GM21360 (cell line): ENCODE data around the gene PLXNC1.

Source experiments
- ATAC-seq: cut with Tn5 transposase; IDR thresholded peaks from one replicate; pipeline ENCODE4 v1.9.1; 2021; ENCODE audit warnings: mild to moderate bottlenecking, moderate library complexity; ENCODE audit not compliant: unreplicated experiment

Gene PLXNC1

GRCh38 chr12:94229902-94230301, 81.5 kb downstream of the PLXNC1 start:
- no peak for ATAC-seq

- ATAC-seq = no peak
Observed at GRCh38 chr12:94230357-94230905, 82.1 kb downstream of the PLXNC1 start.

GRCh38 chr12:94231709-94232108, 83.3 kb downstream of the PLXNC1 start:
- no peak for ATAC-seq

GRCh38 chr12:94235848-94236247, 87.5 kb downstream of the PLXNC1 start:
- no peak for ATAC-seq

- no peak for ATAC-seq
Observed at GRCh38 chr12:94239332-94239993, 91.1 kb downstream of the PLXNC1 start.

GRCh38 chr12:94240171-94240570, 91.8 kb downstream of the PLXNC1 start:
- peak; percentile 82 for ATAC-seq

GRCh38 chr12:94242901-94243300, 94.5 kb downstream of the PLXNC1 start:
- ATAC-seq = no peak

- ATAC-seq = peak; percentile 53
Observed at GRCh38 chr12:94244165-94245133, 96.1 kb downstream of the PLXNC1 start.

- ATAC-seq = no peak
Observed at GRCh38 chr12:94245631-94246383, 97.4 kb downstream of the PLXNC1 start.

GRCh38 chr12:94247246-94247645, 98.9 kb downstream of the PLXNC1 start:
- no peak for ATAC-seq

GRCh38 chr12:94248582-94248981, 100.2 kb downstream of the PLXNC1 start:
- no peak for ATAC-seq

GRCh38 chr12:94250130-94250529, 101.8 kb downstream of the PLXNC1 start:
- no peak for ATAC-seq

- no peak for ATAC-seq
Observed at GRCh38 chr12:94254270-94254669, 105.9 kb downstream of the PLXNC1 start.

GRCh38 chr12:94255006-94255405, 106.6 kb downstream of the PLXNC1 start:
- no peak for ATAC-seq

- ATAC-seq = no peak
Observed at GRCh38 chr12:94255428-94255827, 107.1 kb downstream of the PLXNC1 start.

GRCh38 chr12:94258593-94258992, 110.2 kb downstream of the PLXNC1 start:
- peak; percentile 41 for ATAC-seq

- ATAC-seq = no peak
Observed at GRCh38 chr12:94260017-94260416, 111.6 kb downstream of the PLXNC1 start.

GRCh38 chr12:94260717-94261116, 112.3 kb downstream of the PLXNC1 start:
- no peak for ATAC-seq

- no peak for ATAC-seq
Observed at GRCh38 chr12:94261119-94261518, 112.7 kb downstream of the PLXNC1 start.

GRCh38 chr12:94261786-94262185, 113.4 kb downstream of the PLXNC1 start:
- ATAC-seq = no peak
